Measurements from ENCODE around the gene PDLIM3. TPM values are rescaled to one million over a fixed set of nuclear protein-coding genes. Genes with fewer than 3 reads are reported as not detected.

The PDLIM3 gene
- total RNA-seq, 1 donor, result 15.1 TPM

- no peak for DNase-seq (ENCODE audit: low read depth)
- TF ChIP-seq, protein P1, sequence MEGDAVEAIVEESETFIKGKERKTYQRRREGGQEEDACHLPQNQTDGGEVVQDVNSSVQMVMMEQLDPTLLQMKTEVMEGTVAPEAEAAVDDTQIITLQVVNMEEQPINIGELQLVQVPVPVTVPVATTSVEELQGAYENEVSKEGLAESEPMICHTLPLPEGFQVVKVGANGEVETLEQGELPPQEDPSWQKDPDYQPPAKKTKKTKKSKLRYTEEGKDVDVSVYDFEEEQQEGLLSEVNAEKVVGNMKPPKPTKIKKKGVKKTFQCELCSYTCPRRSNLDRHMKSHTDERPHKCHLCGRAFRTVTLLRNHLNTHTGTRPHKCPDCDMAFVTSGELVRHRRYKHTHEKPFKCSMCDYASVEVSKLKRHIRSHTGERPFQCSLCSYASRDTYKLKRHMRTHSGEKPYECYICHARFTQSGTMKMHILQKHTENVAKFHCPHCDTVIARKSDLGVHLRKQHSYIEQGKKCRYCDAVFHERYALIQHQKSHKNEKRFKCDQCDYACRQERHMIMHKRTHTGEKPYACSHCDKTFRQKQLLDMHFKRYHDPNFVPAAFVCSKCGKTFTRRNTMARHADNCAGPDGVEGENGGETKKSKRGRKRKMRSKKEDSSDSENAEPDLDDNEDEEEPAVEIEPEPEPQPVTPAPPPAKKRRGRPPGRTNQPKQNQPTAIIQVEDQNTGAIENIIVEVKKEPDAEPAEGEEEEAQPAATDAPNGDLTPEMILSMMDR (IDR thresholded peaks at IDR 0.05; ENCODE audit: insufficient read depth, low read depth, low read length), result no peak
- H3K4me3 ChIP-seq (ENCODE audit: low read depth, low read length), result no peak overlapping the region
Observed at GRCh38 chr4:185522451-185522850, 12.9 kb downstream of the PDLIM3 start.

GRCh38 chr4:185520119-185520518, 15.2 kb downstream of the PDLIM3 start:
- H3K4me3 ChIP-seq (ENCODE audit: low read depth, low read length), result no peak overlapping the region
- TF ChIP-seq, protein P1 (IDR thresholded peaks at IDR 0.05; ENCODE audit: insufficient read depth, low read depth, low read length), result no peak
- DNase-seq (ENCODE audit: low read depth), result peak; percentile 54

GRCh38 chr4:185518494-185518893, 16.8 kb downstream of the PDLIM3 start:
- no peak overlapping the region for H3K4me3 ChIP-seq (ENCODE audit: low read depth, low read length)
- DNase-seq (ENCODE audit: low read depth), result no peak
- TF ChIP-seq, protein P1 (IDR thresholded peaks at IDR 0.05; ENCODE audit: insufficient read depth, low read depth, low read length), result no peak

- no peak for DNase-seq (ENCODE audit: low read depth)
- H3K4me3 ChIP-seq (ENCODE audit: low read depth, low read length), result no peak overlapping the region
- TF ChIP-seq, protein P1 (IDR thresholded peaks at IDR 0.05; ENCODE audit: insufficient read depth, low read depth, low read length), result no peak
Observed at GRCh38 chr4:185518069-185518468, 17.2 kb downstream of the PDLIM3 start.

- no peak overlapping the region for H3K4me3 ChIP-seq (ENCODE audit: low read depth, low read length)
- DNase-seq (ENCODE audit: low read depth), result no peak
- TF ChIP-seq, protein P1 (IDR thresholded peaks at IDR 0.05; ENCODE audit: insufficient read depth, low read depth, low read length), result no peak
Observed at GRCh38 chr4:185515248-185515647, 20.1 kb downstream of the PDLIM3 start.

GRCh38 chr4:185514182-185514697, 21.1 kb downstream of the PDLIM3 start:
- DNase-seq (ENCODE audit: low read depth), result no peak
- TF ChIP-seq, protein P1 (IDR thresholded peaks at IDR 0.05; ENCODE audit: insufficient read depth, low read depth, low read length), result no peak
- H3K4me3 ChIP-seq (ENCODE audit: low read depth, low read length), result no peak overlapping the region

Data from fibroblast of villous mesenchyme (primary cell).